GM10248 (cell line): ENCODE results near the gene CA6.
"Not testable (repeated sequence)": the region's sequence is repeated elsewhere in the genome, so short reads cannot be mapped to it uniquely, and the experiment has no call there.

ENCODE experiments used
- CTCF ChIA-PET: fragments of 300-600 bp; sonication (Branson Sonifier 250); formaldehyde crosslinking; extraction: SDS; loops from one replicate; lab custom pipeline; 2021; ENCODE audit warnings: antibody characterized with exemption; lab: Yijun Ruan, JAX
- POLR2A ChIA-PET: fragments of 350-650 bp; sonication (Branson Sonifier 250); formaldehyde crosslinking; extraction: SDS; loops from one replicate; lab custom pipeline; 2020; ENCODE audit warnings: antibody characterized with exemption; lab: Yijun Ruan, JAX
- DNase-seq: peaks from one replicate; pipeline ENCODE4 v3.0.0; 2012; ENCODE audit errors: extremely low spot score
- CTCF ChIP-seq: IDR thresholded peaks from 2 replicates; pipeline ENCODE4 v1.5.1; 2012; ENCODE audit warnings: mild to moderate bottlenecking, low read depth; ENCODE audit errors: extremely low read depth, missing control alignments, control extremely low read depth

Gene CA6

DNA sequence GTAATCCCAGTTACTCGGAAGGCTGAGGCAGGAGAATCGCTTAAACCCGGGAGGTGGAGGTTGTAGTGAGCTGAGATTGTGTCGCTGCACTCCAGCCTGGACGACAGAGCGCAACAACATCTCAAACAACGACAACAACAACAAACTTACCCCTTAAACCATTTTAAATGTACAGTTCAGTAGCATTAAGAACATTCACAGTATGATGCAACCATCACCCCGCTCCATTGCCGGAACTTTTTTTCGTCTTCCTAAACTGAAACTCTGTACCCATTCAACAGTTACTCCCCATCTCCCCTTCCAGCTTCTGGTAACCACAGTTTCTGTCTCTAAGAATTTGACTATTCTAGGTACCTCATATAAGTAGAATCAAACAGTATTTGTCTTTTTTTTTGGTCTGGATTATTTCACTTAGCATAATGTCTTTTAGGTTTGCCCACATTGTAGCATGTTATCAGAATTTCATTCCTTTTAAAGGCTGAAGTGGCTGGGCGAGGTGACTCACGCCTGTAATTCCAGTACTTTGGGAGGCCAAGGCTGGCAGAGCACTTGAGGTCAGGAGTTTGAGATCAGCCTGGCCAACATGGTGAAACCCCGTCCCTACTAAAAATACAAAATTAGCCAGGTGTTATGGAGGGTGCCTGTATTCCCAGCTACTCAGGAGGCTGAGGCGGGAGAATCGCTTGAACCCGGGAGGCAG lies 19.6 kb downstream of the CA6 start:
- CTCF ChIA-PET, result interaction anchor here (3.3 to 5.3 kb wide), 3 partner anchors 18 to 39 kb away, joined by 12 to 35 read pairs (median 32); no protein-coding TSS in a partner anchor
- no peak for DNase-seq
- TF ChIP-seq CTCF, result no peak
- POLR2A ChIA-PET, result no interaction called here

DNA sequence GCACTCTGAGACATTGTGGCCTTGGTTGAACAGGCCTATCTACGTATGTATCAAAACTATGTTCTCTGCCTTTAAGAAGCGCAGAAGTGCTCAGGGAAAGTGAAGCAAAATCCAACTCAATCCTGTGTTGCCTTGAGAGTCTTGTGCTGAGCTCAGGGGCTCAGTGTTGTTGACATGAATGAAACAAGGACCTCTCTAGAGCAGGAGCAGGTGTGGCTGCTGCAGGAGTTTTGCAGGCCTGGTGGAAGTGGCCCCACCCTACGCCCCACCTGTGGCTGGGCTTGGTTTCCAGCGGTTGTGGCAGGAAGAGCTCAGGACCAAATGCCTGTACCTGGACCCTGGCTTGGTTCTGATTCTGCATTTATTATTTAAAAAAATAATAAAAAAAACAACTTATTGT lies 20.9 kb downstream of the CA6 start:
- ChIA-PET POLR2A (no interaction called here), CTCF (interaction anchor here (1.2 kb wide), 1 partner anchor 21 kb away, joined by 3 read pairs; no protein-coding TSS in a partner anchor)
- DNase-seq, result no peak
- no peak for TF ChIP-seq CTCF

- POLR2A ChIA-PET, CTCF ChIA-PET: not testable (repeated sequence)
These were observed 23.2 kb downstream of the CA6 start for GRCh38 chr1:8968902-8969301.

GRCh38 chr1:8969937-8970336 lies 24.3 kb downstream of the CA6 start:
- ChIA-PET CTCF (interaction anchor here (1.8 to 2.3 kb wide), 2 partner anchors 19 to 34 kb away, joined by 6 read pairs; no protein-coding TSS in a partner anchor), POLR2A (no interaction called here)
- TF ChIP-seq CTCF, result no peak
- no peak for DNase-seq

More at GRCh38 chr1:8968902-8969301, 23.2 kb downstream of the CA6 start:
- not testable (repeated sequence) for DNase-seq

DNA sequence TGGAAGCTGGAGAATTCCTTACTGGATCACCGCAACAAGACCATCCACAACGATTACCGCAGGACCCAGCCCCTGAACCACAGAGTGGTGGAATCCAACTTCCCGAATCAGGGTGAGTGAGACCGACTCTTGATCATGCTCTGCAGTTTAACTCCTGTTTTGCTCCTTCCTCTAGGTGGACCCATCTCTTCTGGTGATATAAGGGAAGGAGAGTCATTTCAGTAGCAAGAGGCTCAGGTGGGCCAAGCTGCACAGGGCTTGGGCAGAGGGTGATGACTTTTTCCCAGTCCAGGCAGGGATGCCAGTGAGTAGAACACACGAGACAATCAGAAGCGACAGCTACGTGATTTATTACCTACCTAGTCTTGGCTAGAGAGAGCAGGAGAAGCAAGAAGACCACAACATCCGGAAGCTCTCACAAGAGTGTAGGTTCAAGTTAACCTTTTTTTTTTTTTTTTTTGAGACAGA lies 25.2 kb downstream of the CA6 start:
- no peak for TF ChIP-seq CTCF
- ChIA-PET POLR2A (interaction anchor here (0.6 kb wide), 1 partner anchor 78 kb away, joined by 7 read pairs; no protein-coding TSS in a partner anchor), CTCF (interaction anchor here (0.9 to 2.3 kb wide), 4 partner anchors 8 to 33 kb away, joined by 3 to 6 read pairs (median 6); no protein-coding TSS in a partner anchor)
- DNase-seq, result peak; percentile 59

GRCh38 chr1:8974551-8974950 lies 28.9 kb downstream of the CA6 start:
- no peak for DNase-seq
- ChIA-PET CTCF (no interaction called here), POLR2A (no interaction called here)
- no peak for TF ChIP-seq CTCF

- DNase-seq, result no peak
- CTCF ChIA-PET, result interaction anchor here (1.1 to 1.6 kb wide), 4 partner anchors 11 to 29 kb away, joined by 3 to 8 read pairs (median 6); no protein-coding TSS in a partner anchor
- POLR2A ChIA-PET, result interaction anchor here (0.6 kb wide), 1 partner anchor 189 kb away, joined by 5 read pairs; no protein-coding TSS in a partner anchor
- TF ChIP-seq CTCF, result no peak
These were observed 30.7 kb downstream of the CA6 start for GRCh38 chr1:8976338-8976737.
